ENCODE results near the gene ICAM2.
A peak's percentile ranks its signal among the peaks of the same experiment; 100 is the strongest.

- TF ChIP-seq CTCF (IDR thresholded peaks at IDR 0.05) (no peak), POLR2AphosphoS5 (IDR thresholded peaks at IDR 0.05) (peak in 2 of 3 donors; percentile 6 to 43), POLR2A (IDR thresholded peaks at IDR 0.05) (no peak), EP300 (IDR thresholded peaks at IDR 0.05; ENCODE audit: low read depth) (no peak)
Measured at GRCh38 chr17:64006361-64007088, 13.9 kb downstream of the ICAM2 start.
